Transverse colon (tissue), 4 donors: Measurements from ENCODE around the gene RNASE3. TPM values are rescaled to one million over a fixed set of nuclear protein-coding genes. Genes with fewer than 3 reads are reported as not detected.

Experiments used
- DNase-seq: peaks from one replicate; pipeline ENCODE4 v3.0.0-alpha.2; 2019
- H3K27ac ChIP-seq, 4 donors: fragments of 200-600 bp; sonication (generic); 2 replicates each; pipeline ENCODE4 v1.5.1; 2016 to 2018; ENCODE audit warnings: inconsistent platforms in 4 of 4
- H3K27me3 ChIP-seq: fragments of 200-600 bp; sonication (generic); 2 replicates; pipeline ENCODE4 v1.5.1; 2017; ENCODE audit warnings: inconsistent platforms
- H3K36me3 ChIP-seq, 4 donors: fragments of 200-600 bp; sonication (generic); 2 replicates each; pipeline ENCODE4 v1.5.1; 2017 to 2019; ENCODE audit warnings: inconsistent platforms in 4 of 4
- H3K4me1 ChIP-seq, 4 donors: fragments of 200-600 bp; sonication (generic); 2 replicates each; pipeline ENCODE4 v1.5.1; 2017 to 2020; ENCODE audit warnings: inconsistent platforms in 4 of 4
- H3K4me3 ChIP-seq, 4 donors: fragments of 200-600 bp; sonication (generic); 1 replicate in 1 of 4; 2 replicates in 3 of 4; pipeline versions ENCODE4 v1.5.1 to v1.6.1; 2017 to 2019; ENCODE audit warnings: inconsistent platforms in 4 of 4
- H3K9me3 ChIP-seq, 2 donors: fragments of 200-600 bp; sonication (generic); 2 replicates each; pipeline ENCODE4 v1.5.1; 2017 to 2019; ENCODE audit warnings: inconsistent platforms in 2 of 2
- CTCF ChIP-seq, 5 experiments: fragments of 200-600 bp in 3 of 5; fragments of 450-650 bp in 2 of 5; sonication (generic) in 3 of 5; IDR thresholded peaks; 1 replicate in 2 of 5; 2 replicates in 3 of 5; pipeline ENCODE4 v1.5.1; 2016 to 2017; ENCODE audit warnings: antibody characterized with exemption in 5 of 5, inconsistent platforms in 3 of 5, mild to moderate bottlenecking in 2 of 5, moderate library complexity in 1 of 5
- EP300 ChIP-seq: sonication (generic); formaldehyde crosslinking; IDR thresholded peaks from one replicate; pipeline ENCODE4 v1.6.1; 2017; ENCODE audit warnings: antibody characterized with exemption, low read depth
- POLR2A ChIP-seq: fragments of 450-650 bp; IDR thresholded peaks from one replicate; pipeline ENCODE4 v1.6.1; 2016; ENCODE audit warnings: antibody characterized with exemption, mild to moderate bottlenecking, moderate library complexity
- POLR2AphosphoS5 ChIP-seq, 3 donors: sonication (generic); formaldehyde crosslinking; IDR thresholded peaks; one replicate each; pipeline ENCODE4 v1.6.1; 2016; ENCODE audit warnings: antibody characterized with exemption in 3 of 3
- WGBS, 2 donors: methylation state at CpG; one replicate each; pipeline ENCODE4 v1.1.5; 2018; ENCODE audit warnings: low coverage in 1 of 2; 5-methylcytosine and 5-hydroxymethylcytosine counted together
- in situ Hi-C, 4 donors: fragments of 200-750 bp; cut with MboI; loops; one replicate each; pipeline versions ENCODE4 v1.15.0 to v1.15.1; 2017; ENCODE audit warnings: low sequenced_read_pairs in 3 of 4, low pct_ligation_motif_present in 1 of 4, low pct_unique_long_range_greater_than_20kb in 1 of 4
- intact Hi-C: fragments of 100-400 bp; cut with DNase I; formaldehyde crosslinking; loops from one replicate; pipeline ENCODE4 v1.15.1; 2023; ENCODE audit warnings: low total_unique reads
- total RNA-seq, 4 donors: library from RNA; depleted of rRNA; stranded (reverse); fragments of >200 nt; gene quantifications; one replicate each; pipeline ENCODE4 v1.1.0, GENCODE V29; 2016

RNASE3 gene
- total RNA-seq, 4 donors from 2014 or later, result not detected

GRCh38 chr14:20866194-20866593 is 25.0 kb upstream of the RNASE3 start:
- Histone ChIP-seq H3K4me3 (no peak overlapping the region), H3K27me3 (peaks cover 4% of the 10 kb centered on the region), H3K4me1 (no peaks in the 10 kb centered on the region), H3K27ac (no peak overlapping the region), H3K36me3 (no peaks in the 10 kb centered on the region), H3K9me3 (no peaks in the 10 kb centered on the region)
- TF ChIP-seq EP300 (no peak), POLR2A (no peak), POLR2AphosphoS5 (IDR thresholded peaks at IDR 0.05) (no peak), CTCF (IDR thresholded peaks at IDR 0.05) (no peak)
- DNase-seq, result no peak
- in situ Hi-C loops, result no loop called here
- 60 to 79% methylated on average over 2 to 3 of the region's 3 CpGs for WGBS, 2 donors
- intact Hi-C loops, result no loop called here

DNA sequence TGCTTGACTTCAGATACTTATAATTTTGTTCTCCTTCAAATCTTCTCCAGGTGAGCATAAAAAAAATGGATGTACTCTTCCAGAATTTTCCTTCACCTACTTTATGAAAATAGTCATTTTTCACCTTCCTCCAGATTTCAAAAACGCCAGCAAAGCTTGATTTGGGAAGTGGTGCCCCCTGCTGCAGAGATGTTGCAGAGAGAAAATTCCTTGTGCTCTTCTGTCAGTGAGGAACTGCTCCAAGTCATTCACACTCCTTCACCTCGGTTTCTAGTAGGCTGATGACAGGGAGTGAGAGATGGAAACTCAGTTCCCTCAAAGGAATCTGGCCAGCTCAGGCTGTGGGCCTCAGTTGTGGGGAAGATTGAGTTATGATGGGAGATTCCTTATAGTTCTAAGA is 24.2 kb upstream of the RNASE3 start:
- WGBS, 2 donors, result 15% methylated on average over 2 of the region's 2 CpGs
- intact Hi-C loops (no loop called here), in situ Hi-C loops (no loop called here)
- no peak for DNase-seq
- no peak for TF ChIP-seq POLR2A
- TF ChIP-seq EP300, result no peak
- no peak for TF ChIP-seq POLR2AphosphoS5 (IDR thresholded peaks at IDR 0.05)
- no peak for TF ChIP-seq CTCF (IDR thresholded peaks at IDR 0.05)
- peaks cover 4% of the 10 kb centered on the region for H3K27me3 ChIP-seq
- no peak overlapping the region for H3K27ac ChIP-seq
- no peaks in the 10 kb centered on the region for H3K36me3 ChIP-seq
- no peaks in the 10 kb centered on the region for H3K9me3 ChIP-seq
- no peak overlapping the region for H3K4me3 ChIP-seq
- no peaks in the 10 kb centered on the region for H3K4me1 ChIP-seq

GRCh38 chr14:20873370-20874177 is 17.6 kb upstream of the RNASE3 start:
- Histone ChIP-seq H3K9me3 (no peaks in the 10 kb centered on the region), H3K27me3 (peaks cover 4% of the 10 kb centered on the region), H3K4me3 (no peak overlapping the region), H3K27ac (no peak overlapping the region), H3K36me3 (no peaks in the 10 kb centered on the region), H3K4me1 (peaks cover 0 to 3% (median 0%) of the 10 kb centered on the region in 4 donors)
- peak; percentile 72 for DNase-seq
- TF ChIP-seq CTCF (IDR thresholded peaks at IDR 0.05), result peak; percentile 40 to 67 (median 53)
- no peak for TF ChIP-seq POLR2A
- TF ChIP-seq POLR2AphosphoS5 (IDR thresholded peaks at IDR 0.05), result no peak
- TF ChIP-seq EP300, result no peak
- WGBS, 2 donors, result 33 to 47% methylated on average over 3 to 26 of the region's 26 CpGs
- in situ Hi-C loops, result no loop called here
- intact Hi-C loops, result no loop called here

DNA sequence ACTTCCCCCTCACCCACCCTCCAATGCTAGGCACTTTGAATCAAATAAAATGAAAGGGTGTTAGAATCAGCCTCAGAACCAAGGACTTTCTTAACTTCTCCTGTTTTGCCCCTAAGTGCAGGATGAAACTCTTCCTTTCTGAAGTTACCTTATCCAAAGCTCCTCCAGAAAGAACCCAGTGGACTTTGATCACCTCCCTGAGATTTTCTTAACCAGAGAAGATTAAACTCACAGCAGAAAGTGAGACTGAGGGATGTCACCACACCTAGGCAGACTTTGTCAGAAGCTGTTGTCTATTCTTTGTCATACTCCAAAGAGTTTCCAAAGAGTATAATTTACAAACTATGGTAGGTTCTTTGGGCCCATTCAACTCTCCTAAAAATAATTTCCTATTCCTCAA is 14.2 kb upstream of the RNASE3 start:
- H3K27me3 ChIP-seq, result no peaks in the 10 kb centered on the region
- in situ Hi-C loops, result no loop called here
- no peaks in the 10 kb centered on the region for H3K36me3 ChIP-seq
- no peak overlapping the region for H3K4me3 ChIP-seq
- intact Hi-C loops, result no loop called here
- DNase-seq, result no peak
- no peak overlapping the region for H3K27ac ChIP-seq
- peaks cover 0 to 3% (median 0%) of the 10 kb centered on the region in 4 donors for H3K4me1 ChIP-seq
- TF ChIP-seq CTCF (IDR thresholded peaks at IDR 0.05) (no peak), POLR2AphosphoS5 (IDR thresholded peaks at IDR 0.05) (no peak), POLR2A (no peak), EP300 (no peak)
- H3K9me3 ChIP-seq, result no peaks in the 10 kb centered on the region
